Measurements from ENCODE around the gene HIKESHI.

DNA sequence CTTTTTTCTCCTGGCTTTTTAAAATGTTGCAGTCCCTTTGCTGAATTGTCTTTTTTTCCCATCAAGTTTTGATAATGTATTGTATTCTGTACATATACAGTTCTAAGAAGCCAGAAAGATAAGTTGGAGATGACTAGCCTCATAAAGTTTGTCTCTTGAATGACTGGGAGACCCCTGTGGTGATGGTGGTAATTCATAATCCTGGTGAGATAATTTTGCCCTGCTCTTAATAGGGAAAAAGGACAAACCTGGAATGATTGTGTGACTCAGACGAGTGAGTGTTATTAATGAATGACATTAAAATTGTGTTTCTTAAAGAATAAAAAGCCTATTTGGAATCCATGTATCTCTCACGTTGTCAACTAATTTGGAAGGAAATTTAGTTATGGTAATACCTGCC lies 1.2 kb downstream of the HIKESHI start:
- TF ChIP-seq CTCF (IDR thresholded peaks at IDR 0.05), result no peak
- no peak for TF ChIP-seq ZFX (IDR thresholded peaks at IDR 0.05; ENCODE audit: borderline replicate concordance)

All from 22Rv1 (cell line).